HepG2 (cell line): ENCODE measurements around the gene B3GNT9. TPM values are rescaled to one million over a fixed set of nuclear protein-coding genes. Genes with fewer than 3 reads are reported as not detected.

Experiments used
- CEBPG ChIP-seq: IDR thresholded peaks from 2 replicates; pipeline ENCODE4 v1.6.1; 2016
- HIC2 ChIP-seq: sonication (generic); formaldehyde crosslinking; IDR thresholded peaks from 2 replicates; pipeline ENCODE4 v1.9.0; 2022; ENCODE audit warnings: low read depth, missing genetic modification reagents
- HMG20A ChIP-seq: IDR thresholded peaks from 2 replicates; pipeline ENCODE4 v1.6.1; 2016; ENCODE audit warnings: borderline replicate concordance
- HNRNPL ChIP-seq: fragments of 200-400 bp; formaldehyde crosslinking; IDR thresholded peaks from 2 replicates; pipeline ENCODE4 v1.6.1; 2017; ENCODE audit warnings: mild to moderate bottlenecking, low read depth, low read length
- KAT7 ChIP-seq: IDR thresholded peaks from 2 replicates; pipeline ENCODE4 v1.6.1; 2018; ENCODE audit warnings: borderline replicate concordance, missing compliant biosample characterization
- MTA3 ChIP-seq: sonication (generic); formaldehyde crosslinking; IDR thresholded peaks from 2 replicates; pipeline ENCODE4 v1.4.0; 2020; ENCODE audit warnings: missing genetic modification reagents
- NFYC ChIP-seq: IDR thresholded peaks from 2 replicates; pipeline ENCODE4 v1.6.1; 2016; ENCODE audit warnings: missing genetic modification reagents, missing compliant biosample characterization
- NR2F6 ChIP-seq, 2 experiments: IDR thresholded peaks; 2 replicates each; pipeline ENCODE4 v1.6.1; 2016; ENCODE audit warnings: antibody characterized with exemption in 1 of 2, mild to moderate bottlenecking in 1 of 2
- POLR2A ChIP-seq, 2 experiments: IDR thresholded peaks; 2 replicates each; pipeline ENCODE4 v1.6.1; 2011; ENCODE audit warnings: low read depth in 2 of 2, low read length in 2 of 2, mild to moderate bottlenecking in 1 of 2, moderate library complexity in 1 of 2; ENCODE audit not compliant: insufficient read depth in 1 of 2
- RELA ChIP-seq: sonication (generic); formaldehyde crosslinking; IDR thresholded peaks from 2 replicates; pipeline ENCODE4 v1.4.0; 2020; ENCODE audit warnings: missing genetic modification reagents
- SIN3A ChIP-seq: IDR thresholded peaks from 2 replicates; pipeline ENCODE4 v1.6.1; 2011; ENCODE audit warnings: low read depth, mild to moderate bottlenecking, control low read depth, low read length, borderline replicate concordance
- ZNF280D ChIP-seq: sonication (generic); formaldehyde crosslinking; IDR thresholded peaks from 2 replicates; pipeline ENCODE4 v1.5.1; 2020; ENCODE audit warnings: mild to moderate bottlenecking, missing genetic modification reagents
- ZNF709 ChIP-seq: sonication (generic); formaldehyde crosslinking; IDR thresholded peaks from 2 replicates; pipeline ENCODE4 v1.5.0; 2020; ENCODE audit warnings: mild to moderate bottlenecking, missing genetic modification reagents
- ZSCAN20 ChIP-seq: sonication (generic); formaldehyde crosslinking; IDR thresholded peaks from 2 replicates; pipeline ENCODE4 v1.4.0; 2020; ENCODE audit warnings: missing genetic modification reagents, mild to moderate bottlenecking, borderline replicate concordance
- polyA plus RNA-seq, 8 experiments: library from polyadenylated mRNA; depleted of rRNA in 3 of 8; stranded (reverse) in 7 of 8; unstranded in 1 of 8; fragments of >200 nt; fragmentation: Illumina TruSeq in 4 of 8; extraction: Trizol in 4 of 8; gene quantifications; 2 replicates each; pipeline versions ENCODE4 v1.2.1 to v1.2.3, GENCODE V29; 2011 to 2016; ENCODE audit warnings: low read depth in 4 of 8, missing spikeins in 1 of 8, mixed read lengths in 1 of 8; ENCODE audit not compliant: insufficient read depth in 1 of 8
- total RNA-seq, 5 experiments: library from RNA; depleted of rRNA; stranded (reverse); fragments of >200 nt; fragmentation: Illumina TruSeq; extraction: Trizol; gene quantifications; 2 replicates each; pipeline ENCODE4 v1.2.3, GENCODE V29; 2016; ENCODE audit warnings: low read depth in 1 of 5
- TF ChIP-seq, protein P1 (sequence below): sonication (generic); formaldehyde crosslinking; conservative IDR thresholded peaks from 2 replicates; pipeline ENCODE4 v1.8.0; 2022; ENCODE audit warnings: missing genetic modification reagents
- TF ChIP-seq, protein P2 (sequence below): sonication (generic); formaldehyde crosslinking; IDR thresholded peaks from 2 replicates; pipeline ENCODE4 v1.4.0; 2020; ENCODE audit warnings: missing genetic modification reagents, mild to moderate bottlenecking, borderline replicate concordance
- TF ChIP-seq, protein P3 (sequence below): IDR thresholded peaks from 2 replicates; pipeline ENCODE4 v1.6.1; 2016

Gene B3GNT9
- total and polyA plus RNA-seq, 2 of the 13 experiments (the other 11 are each of a cell fraction or from before 2014, with no cell fraction given): 1.5 to 3.1 TPM

DNA sequence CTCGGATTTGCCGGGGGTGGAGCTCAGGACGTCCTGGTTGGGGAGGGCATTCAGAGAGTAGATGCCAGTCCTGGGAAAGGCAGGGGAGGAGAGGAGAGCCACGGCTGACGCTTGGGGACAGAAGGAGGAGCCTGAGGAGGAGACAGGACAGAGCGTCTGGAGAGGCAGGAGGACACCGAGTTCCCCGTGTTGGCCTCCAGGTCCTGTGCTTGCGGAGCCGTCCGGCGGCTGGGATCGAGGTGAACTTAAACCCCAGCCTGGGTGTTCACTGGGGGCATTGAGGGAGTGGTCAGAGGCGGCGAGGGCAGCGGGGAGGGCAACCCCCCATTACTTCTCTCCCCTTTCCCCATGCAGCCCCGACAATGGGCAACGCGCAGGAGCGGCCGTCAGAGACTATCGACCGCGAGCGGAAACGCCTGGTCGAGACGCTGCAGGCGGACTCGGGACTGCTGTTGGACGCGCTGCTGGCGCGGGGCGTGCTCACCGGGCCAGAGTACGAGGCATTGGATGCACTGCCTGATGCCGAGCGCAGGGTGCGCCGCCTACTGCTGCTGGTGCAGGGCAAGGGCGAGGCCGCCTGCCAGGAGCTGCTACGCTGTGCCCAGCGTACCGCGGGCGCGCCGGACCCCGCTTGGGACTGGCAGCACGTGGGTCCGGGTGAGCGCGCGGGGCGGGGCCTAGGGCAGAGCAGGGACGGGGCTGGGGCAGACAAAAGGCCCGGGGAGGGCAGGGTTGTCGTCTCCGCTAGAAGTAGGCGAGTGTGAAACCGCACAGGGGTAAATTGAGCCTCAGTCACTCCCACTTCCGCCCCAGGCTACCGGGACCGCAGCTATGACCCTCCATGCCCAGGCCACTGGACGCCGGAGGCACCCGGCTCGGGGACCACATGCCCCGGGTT lies 23.3 kb upstream of the B3GNT9 start (continued):
- TF ChIP-seq HNRNPL (peak; percentile 98), ZNF709 (peak; percentile 97), POLR2A (IDR thresholded peaks at IDR 0.05; ENCODE audit: insufficient read depth in 1 of 2, low read depth in 2 of 2, low read length in 2 of 2) (peak in 1 of 2 experiments; percentile 11; a peak in 1 of 4 replicates), HMG20A (CRISPR knock-in tag) (0 out of 2 replicates have a peak, but pooled peaks have one; percentile 63), HIC2 (CRISPR knock-in tag) (peak; percentile 99), KAT7 (peak; percentile 53; the same call in 1 of the 2 replicates), ZNF280D (CRISPR knock-in tag) (peak; percentile 92), SIN3A (peak; percentile 34; the same call in 1 of the 2 replicates), NR2F6 (IDR thresholded peaks at IDR 0.05) (no peak), NR2F6 (CRISPR knock-in tag; IDR thresholded peaks at IDR 0.05) (peak; percentile 75; the same call in 1 of the 2 replicates), NFYC (peak; percentile 70), CEBPG (peak; percentile 42), ZSCAN20 (no peak), MTA3 (CRISPR knock-in tag) (no peak), RELA (CRISPR knock-in tag) (peak; percentile 77; the same call in 1 of the 2 replicates)
- TF ChIP-seq, protein P1, sequence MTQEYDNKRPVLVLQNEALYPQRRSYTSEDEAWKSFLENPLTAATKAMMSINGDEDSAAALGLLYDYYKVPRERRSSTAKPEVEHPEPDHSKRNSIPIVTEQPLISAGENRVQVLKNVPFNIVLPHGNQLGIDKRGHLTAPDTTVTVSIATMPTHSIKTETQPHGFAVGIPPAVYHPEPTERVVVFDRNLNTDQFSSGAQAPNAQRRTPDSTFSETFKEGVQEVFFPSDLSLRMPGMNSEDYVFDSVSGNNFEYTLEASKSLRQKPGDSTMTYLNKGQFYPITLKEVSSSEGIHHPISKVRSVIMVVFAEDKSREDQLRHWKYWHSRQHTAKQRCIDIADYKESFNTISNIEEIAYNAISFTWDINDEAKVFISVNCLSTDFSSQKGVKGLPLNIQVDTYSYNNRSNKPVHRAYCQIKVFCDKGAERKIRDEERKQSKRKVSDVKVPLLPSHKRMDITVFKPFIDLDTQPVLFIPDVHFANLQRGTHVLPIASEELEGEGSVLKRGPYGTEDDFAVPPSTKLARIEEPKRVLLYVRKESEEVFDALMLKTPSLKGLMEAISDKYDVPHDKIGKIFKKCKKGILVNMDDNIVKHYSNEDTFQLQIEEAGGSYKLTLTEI (CRISPR knock-in tag): no peak
- TF ChIP-seq, protein P2, sequence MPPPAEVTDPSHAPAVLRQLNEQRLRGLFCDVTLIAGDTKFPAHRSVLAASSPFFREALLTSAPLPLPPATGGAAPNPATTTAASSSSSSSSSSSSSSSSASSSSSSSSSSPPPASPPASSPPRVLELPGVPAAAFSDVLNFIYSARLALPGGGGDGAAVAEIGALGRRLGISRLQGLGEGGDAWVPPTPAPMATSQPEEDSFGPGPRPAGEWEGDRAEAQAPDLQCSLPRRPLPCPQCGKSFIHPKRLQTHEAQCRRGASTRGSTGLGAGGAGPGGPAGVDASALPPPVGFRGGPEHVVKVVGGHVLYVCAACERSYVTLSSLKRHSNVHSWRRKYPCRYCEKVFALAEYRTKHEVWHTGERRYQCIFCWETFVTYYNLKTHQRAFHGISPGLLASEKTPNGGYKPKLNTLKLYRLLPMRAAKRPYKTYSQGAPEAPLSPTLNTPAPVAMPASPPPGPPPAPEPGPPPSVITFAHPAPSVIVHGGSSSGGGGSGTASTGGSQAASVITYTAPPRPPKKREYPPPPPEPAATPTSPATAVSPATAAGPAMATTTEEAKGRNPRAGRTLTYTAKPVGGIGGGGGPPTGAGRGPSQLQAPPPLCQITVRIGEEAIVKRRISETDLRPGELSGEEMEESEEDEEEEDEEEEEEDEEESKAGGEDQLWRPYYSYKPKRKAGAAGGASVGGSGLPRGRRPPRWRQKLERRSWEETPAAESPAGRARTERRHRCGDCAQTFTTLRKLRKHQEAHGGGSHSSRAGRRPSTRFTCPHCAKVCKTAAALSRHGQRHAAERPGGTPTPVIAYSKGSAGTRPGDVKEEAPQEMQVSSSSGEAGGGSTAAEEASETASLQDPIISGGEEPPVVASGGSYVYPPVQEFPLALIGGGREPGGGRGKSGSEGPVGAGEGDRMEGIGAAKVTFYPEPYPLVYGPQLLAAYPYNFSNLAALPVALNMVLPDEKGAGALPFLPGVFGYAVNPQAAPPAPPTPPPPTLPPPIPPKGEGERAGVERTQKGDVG (CRISPR knock-in tag): peak; percentile 84; the same call in 1 of the 2 replicates
- TF ChIP-seq, protein P3, sequence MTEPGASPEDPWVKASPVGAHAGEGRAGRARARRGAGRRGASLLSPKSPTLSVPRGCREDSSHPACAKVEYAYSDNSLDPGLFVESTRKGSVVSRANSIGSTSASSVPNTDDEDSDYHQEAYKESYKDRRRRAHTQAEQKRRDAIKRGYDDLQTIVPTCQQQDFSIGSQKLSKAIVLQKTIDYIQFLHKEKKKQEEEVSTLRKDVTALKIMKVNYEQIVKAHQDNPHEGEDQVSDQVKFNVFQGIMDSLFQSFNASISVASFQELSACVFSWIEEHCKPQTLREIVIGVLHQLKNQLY (CRISPR knock-in tag): peak; percentile 68; the same call in 1 of the 2 replicates
